Measurements from ENCODE around the gene MRPL3. TPM values are rescaled to one million over a fixed set of nuclear protein-coding genes. Genes with fewer than 3 reads are reported as not detected.

The MRPL3 gene
- total and polyA plus RNA-seq, 2 donors (not counting 1 experiment from before 2014, with no cell fraction given) = 18.5 to 50.1 TPM

GRCh38 chr3:131535131-131535530 lies 32.4 kb upstream of the MRPL3 start:
- ATAC-seq (ENCODE audit: low read depth) (no peak), DNase-seq (no peak)
- no peaks in the 10 kb centered on the region for H3K4me1 Mint-ChIP-seq
- H3K4me3 Mint-ChIP-seq = no peak overlapping the region
- no peaks in the 10 kb centered on the region for H4K20me1 ChIP-seq (ENCODE audit: control insufficient read depth, insufficient read depth, low read length, poor library complexity, severe bottlenecking)
- CTCF ChIA-PET = no interaction called here
- H3K27me3 ChIP-seq (replicated peaks in 1 of 4; ENCODE audit: control extremely low read depth in 1 of 4, control insufficient read depth in 3 of 4, insufficient read depth in 4 of 4, low read length in 3 of 4) = no peaks in the 10 kb centered on the region
- H3K27me3 Mint-ChIP-seq = peaks cover 44% of the 10 kb centered on the region
- H2AFZ ChIP-seq (ENCODE audit: insufficient read depth, low read depth, low read length, poor library complexity, severe bottlenecking) = no peak overlapping the region
- no peak overlapping the region for H3K27ac Mint-ChIP-seq
- POLR2A ChIA-PET = no interaction called here
- no peaks in the 10 kb centered on the region for H3K4me1 ChIP-seq (ENCODE audit: control insufficient read depth in 2 of 2, insufficient read depth in 2 of 2, low read length in 2 of 2)
- H3K9ac ChIP-seq (ENCODE audit: low read length) = no peak overlapping the region
- H3K27ac ChIP-seq (ENCODE audit: low read length in 2 of 2) = no peak overlapping the region
- intact Hi-C loops (cut with micrococcal nuclease) = no loop called here
- no peak overlapping the region for H3K4me3 ChIP-seq (ENCODE audit: control extremely low read depth in 1 of 5, extremely low read depth in 1 of 5, insufficient read depth in 1 of 5, low read depth in 2 of 5, low read length in 4 of 5)
- H3K9me3 Mint-ChIP-seq (ENCODE audit: insufficient read depth) = peaks cover 7% of the 10 kb centered on the region
- H3K36me3 ChIP-seq (replicated peaks in 1 of 2; ENCODE audit: control extremely low read depth in 1 of 2, control insufficient read depth in 1 of 2, extremely low read depth in 1 of 2, insufficient read depth in 2 of 2, low read length in 1 of 2) = no peaks in the 10 kb centered on the region
- H3K4me2 ChIP-seq (replicated peaks; ENCODE audit: low read depth, low read length, poor library complexity, severe bottlenecking) = no peak overlapping the region
- no peak for TF ChIP-seq EZH2 (IDR thresholded peaks at IDR 0.05; ENCODE audit: borderline replicate concordance, insufficient read depth, low read depth, low read length, poor library complexity, severe bottlenecking)
- no peak for TF ChIP-seq CTCF (IDR thresholded peaks at IDR 0.05)
- 92% methylated on average over 2 of the region's 3 CpGs for WGBS (ENCODE audit: insufficient coverage)
- H3K9me3 ChIP-seq (ENCODE audit: control extremely low read depth in 1 of 3, control insufficient read depth in 2 of 3, insufficient read depth in 1 of 3, low read length in 2 of 3) = no peaks in the 10 kb centered on the region
- H3K79me2 ChIP-seq (ENCODE audit: control insufficient read depth, insufficient read depth, low read length) = no peaks in the 10 kb centered on the region

GRCh38 chr3:131532645-131533044 lies 29.9 kb upstream of the MRPL3 start:
- CTCF ChIA-PET = no interaction called here
- DNase-seq (no peak), ATAC-seq (ENCODE audit: low read depth) (no peak)
- Histone ChIP-seq H3K79me2 (ENCODE audit: control insufficient read depth, insufficient read depth, low read length) (no peaks in the 10 kb centered on the region), H3K9ac (ENCODE audit: low read length) (no peak overlapping the region), H3K27me3 (replicated peaks in 1 of 4; ENCODE audit: control extremely low read depth in 1 of 4, control insufficient read depth in 3 of 4, insufficient read depth in 4 of 4, low read length in 3 of 4) (no peaks in the 10 kb centered on the region), H3K27ac (ENCODE audit: low read length in 2 of 2) (no peak overlapping the region), H3K4me1 (ENCODE audit: control insufficient read depth in 2 of 2, insufficient read depth in 2 of 2, low read length in 2 of 2) (no peaks in the 10 kb centered on the region), H3K9me3 (ENCODE audit: control extremely low read depth in 1 of 3, control insufficient read depth in 2 of 3, insufficient read depth in 1 of 3, low read length in 2 of 3) (no peaks in the 10 kb centered on the region), H3K4me2 (replicated peaks; ENCODE audit: low read depth, low read length, poor library complexity, severe bottlenecking) (no peak overlapping the region), H4K20me1 (ENCODE audit: control insufficient read depth, insufficient read depth, low read length, poor library complexity, severe bottlenecking) (no peaks in the 10 kb centered on the region), H3K4me3 (ENCODE audit: control extremely low read depth in 1 of 5, extremely low read depth in 1 of 5, insufficient read depth in 1 of 5, low read depth in 2 of 5, low read length in 4 of 5) (no peak overlapping the region), H3K36me3 (replicated peaks in 1 of 2; ENCODE audit: control extremely low read depth in 1 of 2, control insufficient read depth in 1 of 2, extremely low read depth in 1 of 2, insufficient read depth in 2 of 2, low read length in 1 of 2) (no peaks in the 10 kb centered on the region), H2AFZ (ENCODE audit: insufficient read depth, low read depth, low read length, poor library complexity, severe bottlenecking) (no peak overlapping the region)
- no peaks in the 10 kb centered on the region for H3K4me1 Mint-ChIP-seq
- peaks cover 37% of the 10 kb centered on the region for H3K27me3 Mint-ChIP-seq
- intact Hi-C loops (cut with micrococcal nuclease) = no loop called here
- no peak overlapping the region for H3K4me3 Mint-ChIP-seq
- TF ChIP-seq CTCF (IDR thresholded peaks at IDR 0.05) (no peak), EZH2 (IDR thresholded peaks at IDR 0.05; ENCODE audit: borderline replicate concordance, insufficient read depth, low read depth, low read length, poor library complexity, severe bottlenecking) (no peak)
- H3K9me3 Mint-ChIP-seq (ENCODE audit: insufficient read depth) = peaks cover 5% of the 10 kb centered on the region
- POLR2A ChIA-PET = no interaction called here
- no peak overlapping the region for H3K27ac Mint-ChIP-seq
